ENCODE measurements around the gene C1orf198.

Gene C1orf198

GRCh38 chr1:230867903-230868735, at the start of gene C1orf198:
Gene C1orf198 (minus strand): TSS chr1:230868521. CDS start chr1:230868512, 9 bp downstream.
- Histone ChIP-seq H3K27me3 (ENCODE audit: low read depth) (no peaks in the 10 kb centered on the region), H3K9me3 (no peaks in the 10 kb centered on the region), H3K4me3 (peak within 1 kb of the TSS; percentile 71), H3K4me1 (peaks cover 18% of the 10 kb centered on the region), H3K36me3 (replicated peaks) (no peaks in the 10 kb centered on the region)
- in situ Hi-C loops (cut with MboI; ENCODE audit: low sequenced_read_pairs) = no loop called here
- peak; percentile 39 to 83 for DNase-seq (ENCODE audit: low spot score in 2 of 2)

GRCh38 chr1:230917284-230918135, 49.2 kb upstream of the C1orf198 start:
- in situ Hi-C loops (cut with MboI; ENCODE audit: low sequenced_read_pairs) = no loop called here
- Histone ChIP-seq H3K36me3 (replicated peaks) (no peaks in the 10 kb centered on the region), H3K27me3 (ENCODE audit: low read depth) (no peaks in the 10 kb centered on the region), H3K9me3 (no peaks in the 10 kb centered on the region), H3K4me1 (no peaks in the 10 kb centered on the region), H3K4me3 (no peak overlapping the region)
- DNase-seq (ENCODE audit: low spot score in 2 of 2) = peak; percentile 60 to 87

GRCh38 chr1:230916587-230917283, 48.4 kb upstream of the C1orf198 start:
- H3K4me1 ChIP-seq = no peaks in the 10 kb centered on the region
- in situ Hi-C loops (cut with MboI; ENCODE audit: low sequenced_read_pairs) = no loop called here
- no peak overlapping the region for H3K4me3 ChIP-seq
- DNase-seq (ENCODE audit: low spot score in 2 of 2) = no peak
- no peaks in the 10 kb centered on the region for H3K27me3 ChIP-seq (ENCODE audit: low read depth)
- H3K9me3 ChIP-seq = no peaks in the 10 kb centered on the region
- H3K36me3 ChIP-seq (replicated peaks) = no peaks in the 10 kb centered on the region

- Histone ChIP-seq H3K27me3 (ENCODE audit: low read depth) (no peaks in the 10 kb centered on the region), H3K9me3 (no peaks in the 10 kb centered on the region), H3K4me1 (no peaks in the 10 kb centered on the region), H3K4me3 (no peak overlapping the region), H3K36me3 (replicated peaks) (no peaks in the 10 kb centered on the region)
- DNase-seq (ENCODE audit: low spot score in 2 of 2) = no peak
- in situ Hi-C loops (cut with MboI; ENCODE audit: low sequenced_read_pairs) = no loop called here
Measured at GRCh38 chr1:230915078-230915477, 46.8 kb upstream of the C1orf198 start.

GRCh38 chr1:230913496-230913895, 45.2 kb upstream of the C1orf198 start:
- no peaks in the 10 kb centered on the region for H3K36me3 ChIP-seq (replicated peaks)
- no peaks in the 10 kb centered on the region for H3K9me3 ChIP-seq
- no peak overlapping the region for H3K4me3 ChIP-seq
- DNase-seq (ENCODE audit: low spot score in 2 of 2) = no peak
- H3K27me3 ChIP-seq (ENCODE audit: low read depth) = no peaks in the 10 kb centered on the region
- in situ Hi-C loops (cut with MboI; ENCODE audit: low sequenced_read_pairs) = no loop called here
- no peaks in the 10 kb centered on the region for H3K4me1 ChIP-seq

- in situ Hi-C loops (cut with MboI; ENCODE audit: low sequenced_read_pairs) = no loop called here
- no peaks in the 10 kb centered on the region for H3K36me3 ChIP-seq (replicated peaks)
- no peak overlapping the region for H3K4me3 ChIP-seq
Measured at GRCh38 chr1:230910755-230911117, 42.4 kb upstream of the C1orf198 start.

GRCh38 chr1:230909974-230910754, 41.8 kb upstream of the C1orf198 start:
- no peak for DNase-seq (ENCODE audit: low spot score in 2 of 2)
- Histone ChIP-seq H3K36me3 (replicated peaks) (no peaks in the 10 kb centered on the region), H3K4me3 (no peak overlapping the region), H3K9me3 (no peaks in the 10 kb centered on the region), H3K27me3 (ENCODE audit: low read depth) (no peaks in the 10 kb centered on the region), H3K4me1 (no peaks in the 10 kb centered on the region)
- in situ Hi-C loops (cut with MboI; ENCODE audit: low sequenced_read_pairs) = no loop called here

More at GRCh38 chr1:230910755-230911117, 42.4 kb upstream of the C1orf198 start:
- no peaks in the 10 kb centered on the region for H3K4me1 ChIP-seq
- DNase-seq (ENCODE audit: low spot score in 2 of 2) = no peak
- no peaks in the 10 kb centered on the region for H3K9me3 ChIP-seq
- H3K27me3 ChIP-seq (ENCODE audit: low read depth) = no peaks in the 10 kb centered on the region

- Histone ChIP-seq H3K36me3 (replicated peaks) (no peaks in the 10 kb centered on the region), H3K4me3 (no peak overlapping the region), H3K27me3 (ENCODE audit: low read depth) (no peaks in the 10 kb centered on the region), H3K4me1 (no peaks in the 10 kb centered on the region), H3K9me3 (no peaks in the 10 kb centered on the region)
- no peak for DNase-seq (ENCODE audit: low spot score in 2 of 2)
- in situ Hi-C loops (cut with MboI; ENCODE audit: low sequenced_read_pairs) = no loop called here
Measured at GRCh38 chr1:230907472-230908205, 39.3 kb upstream of the C1orf198 start.

GRCh38 chr1:230906226-230906625, 37.9 kb upstream of the C1orf198 start:
- in situ Hi-C loops (cut with MboI; ENCODE audit: low sequenced_read_pairs) = no loop called here
- Histone ChIP-seq H3K36me3 (replicated peaks) (no peaks in the 10 kb centered on the region), H3K27me3 (ENCODE audit: low read depth) (no peaks in the 10 kb centered on the region), H3K9me3 (no peaks in the 10 kb centered on the region), H3K4me3 (no peak overlapping the region), H3K4me1 (no peaks in the 10 kb centered on the region)
- DNase-seq (ENCODE audit: low spot score in 2 of 2) = no peak

- no peak for DNase-seq (ENCODE audit: low spot score in 2 of 2)
- Histone ChIP-seq H3K36me3 (replicated peaks) (no peaks in the 10 kb centered on the region), H3K4me1 (no peaks in the 10 kb centered on the region), H3K4me3 (no peak overlapping the region), H3K9me3 (no peaks in the 10 kb centered on the region), H3K27me3 (ENCODE audit: low read depth) (no peaks in the 10 kb centered on the region)
- in situ Hi-C loops (cut with MboI; ENCODE audit: low sequenced_read_pairs) = no loop called here
Measured at GRCh38 chr1:230905733-230906132, 37.4 kb upstream of the C1orf198 start.

- no peaks in the 10 kb centered on the region for H3K4me1 ChIP-seq
- no peaks in the 10 kb centered on the region for H3K36me3 ChIP-seq (replicated peaks)
- in situ Hi-C loops (cut with MboI; ENCODE audit: low sequenced_read_pairs) = no loop called here
- H3K27me3 ChIP-seq (ENCODE audit: low read depth) = no peaks in the 10 kb centered on the region
- no peaks in the 10 kb centered on the region for H3K9me3 ChIP-seq
- no peak for DNase-seq (ENCODE audit: low spot score in 2 of 2)
- no peak overlapping the region for H3K4me3 ChIP-seq
Measured at GRCh38 chr1:230902349-230902923, 34.1 kb upstream of the C1orf198 start.

GRCh38 chr1:230901671-230902070, 33.4 kb upstream of the C1orf198 start:
- H3K4me3 ChIP-seq = no peak overlapping the region
- in situ Hi-C loops (cut with MboI; ENCODE audit: low sequenced_read_pairs) = no loop called here

More at GRCh38 chr1:230901671-230902070, 33.4 kb upstream of the C1orf198 start:
- DNase-seq (ENCODE audit: low spot score in 2 of 2) = no peak
- H3K4me1 ChIP-seq = no peaks in the 10 kb centered on the region
- H3K9me3 ChIP-seq = no peaks in the 10 kb centered on the region
- no peaks in the 10 kb centered on the region for H3K27me3 ChIP-seq (ENCODE audit: low read depth)
- H3K36me3 ChIP-seq (replicated peaks) = no peaks in the 10 kb centered on the region
